GM23338 (cell line): ENCODE measurements around the gene SLC4A2. TPM values are rescaled to one million over a fixed set of nuclear protein-coding genes. Genes with fewer than 3 reads are reported as not detected.

ENCODE experiments used
- ATAC-seq: fragments of 200-7000 bp; cut with Tn5 transposase; 3 replicates; pipeline ENCODE4 v1.9.1; 2020
- DNase-seq: peaks from one replicate; pipeline ENCODE4 v3.0.0-alpha.2; 2015; ENCODE audit warnings: low spot score
- H2AFZ ChIP-seq: fragments of 200-600 bp; sonication (generic); 2 replicates; pipeline ENCODE4 v1.8.0; 2016; ENCODE audit warnings: antibody characterized with exemption, mild to moderate bottlenecking, moderate library complexity
- H3F3A ChIP-seq: fragments of 200-600 bp; sonication (generic); replicated peaks from 2 replicates; pipeline ENCODE4 v1.8.0; 2017; ENCODE audit warnings: antibody characterized with exemption, mixed run types, low read depth
- H3K27ac ChIP-seq: fragments of 200-600 bp; sonication (generic); 2 replicates; pipeline ENCODE4 v1.6.1; 2016; ENCODE audit warnings: low read depth
- H3K27me3 ChIP-seq: fragments of 200-600 bp; sonication (generic); 2 replicates; pipeline ENCODE4 v1.8.0; 2016; ENCODE audit warnings: mild to moderate bottlenecking, mixed run types, moderate library complexity; ENCODE audit not compliant: insufficient read depth
- H3K36me3 ChIP-seq: fragments of 200-600 bp; sonication (generic); 2 replicates; pipeline ENCODE4 v1.8.0; 2016; ENCODE audit warnings: mild to moderate bottlenecking; ENCODE audit not compliant: insufficient read depth
- H3K4me1 ChIP-seq: fragments of 200-600 bp; sonication (generic); 2 replicates; pipeline ENCODE4 v1.8.0; 2016; ENCODE audit warnings: mild to moderate bottlenecking, moderate library complexity; ENCODE audit not compliant: insufficient read depth
- H3K4me2 ChIP-seq: fragments of 200-600 bp; sonication (generic); 2 replicates; pipeline ENCODE4 v1.7.1; 2017; ENCODE audit warnings: mixed run types
- H3K4me3 ChIP-seq: fragments of 200-600 bp; sonication (generic); 2 replicates; pipeline ENCODE4 v1.6.1; 2016; ENCODE audit warnings: mixed run types
- H3K79me2 ChIP-seq: fragments of 200-600 bp; sonication (generic); replicated peaks from 2 replicates; pipeline ENCODE4 v1.8.0; 2017; ENCODE audit warnings: mild to moderate bottlenecking; ENCODE audit not compliant: insufficient read depth
- H3K9me2 ChIP-seq: fragments of 200-600 bp; sonication (generic); 2 replicates; pipeline ENCODE4 v1.8.0; 2017; ENCODE audit not compliant: insufficient read depth
- H4K20me1 ChIP-seq: fragments of 200-600 bp; sonication (generic); replicated peaks from 2 replicates; pipeline ENCODE4 v1.8.0; 2017; ENCODE audit warnings: mild to moderate bottlenecking; ENCODE audit not compliant: insufficient read depth
- H3K27ac Mint-ChIP-seq: 2 replicates; pipeline ENCODE4 v1.8.0; 2020; ENCODE audit warnings: inconsistent platforms, mild to moderate bottlenecking, moderate library complexity, mixed read lengths
- H3K27me3 Mint-ChIP-seq: 3 replicates; pipeline ENCODE4 v1.8.0; 2022; ENCODE audit warnings: low read depth, mild to moderate bottlenecking, moderate library complexity, mixed read lengths, inconsistent platforms; ENCODE audit not compliant: insufficient read depth, poor library complexity
- H3K36me3 Mint-ChIP-seq: 3 replicates; pipeline ENCODE4 v1.8.0; 2021; ENCODE audit warnings: low read depth, mild to moderate bottlenecking, inconsistent platforms, moderate library complexity, mixed read lengths
- H3K4me1 Mint-ChIP-seq: 3 replicates; pipeline ENCODE4 v1.8.0; 2020; ENCODE audit warnings: mild to moderate bottlenecking, inconsistent platforms, mixed read lengths
- H3K4me3 Mint-ChIP-seq: 3 replicates; pipeline ENCODE4 v1.8.0; 2021; ENCODE audit warnings: moderate library complexity, mild to moderate bottlenecking, inconsistent platforms, mixed read lengths
- H3K9me3 Mint-ChIP-seq: 3 replicates; pipeline ENCODE4 v1.8.0; 2020; ENCODE audit warnings: moderate library complexity, mild to moderate bottlenecking, inconsistent platforms, mixed read lengths
- CREB1 ChIP-seq: fragments of 250-450 bp; sonication (Bioruptor Pico); IDR thresholded peaks from 2 replicates; pipeline ENCODE4 v1.5.0; 2020; ENCODE audit warnings: low read depth, mild to moderate bottlenecking, moderate library complexity
- CTCF ChIP-seq, 2 experiments: fragments of 200-600 bp in 1 of 2; sonication (generic) in 1 of 2; conservative IDR thresholded peaks; 2 replicates each; pipeline versions ENCODE4 v1.5.1 to v1.6.1; 2016 to 2017; ENCODE audit warnings: antibody characterized with exemption in 2 of 2, low read depth in 2 of 2, mild to moderate bottlenecking in 2 of 2, moderate library complexity in 1 of 2
- ETS1 ChIP-seq: IDR thresholded peaks from 2 replicates; pipeline ENCODE4 v1.6.1; 2016; ENCODE audit warnings: antibody characterized with exemption
- EZH2 ChIP-seq: fragments of 200-600 bp; sonication (generic); IDR thresholded peaks from one replicate; pipeline ENCODE4 v1.8.0; 2017; ENCODE audit warnings: antibody characterized with exemption, mild to moderate bottlenecking, low read depth; ENCODE audit not compliant: unreplicated experiment
- JUNB ChIP-seq: IDR thresholded peaks from one replicate; pipeline ENCODE4 v1.6.1; 2016; ENCODE audit warnings: antibody characterized with exemption; ENCODE audit not compliant: unreplicated experiment
- NANOG ChIP-seq: IDR thresholded peaks from 2 replicates; pipeline ENCODE4 v1.6.1; 2016; ENCODE audit warnings: antibody characterized with exemption, borderline replicate concordance
- POLR2AphosphoS5 ChIP-seq: IDR thresholded peaks from 2 replicates; pipeline ENCODE4 v1.6.1; 2016; ENCODE audit warnings: antibody characterized with exemption, low read depth
- REST ChIP-seq: IDR thresholded peaks from one replicate; pipeline ENCODE4 v1.6.1; 2018; ENCODE audit warnings: antibody characterized with exemption; ENCODE audit not compliant: unreplicated experiment
- STAT1 ChIP-seq: IDR thresholded peaks from one replicate; pipeline ENCODE4 v1.6.1; 2016; ENCODE audit warnings: antibody characterized with exemption; ENCODE audit not compliant: unreplicated experiment
- ZNF114 ChIP-seq: fragments of 250-450 bp; sonication (Bioruptor Pico); IDR thresholded peaks from 2 replicates; pipeline ENCODE4 v1.5.0; 2020; ENCODE audit warnings: mild to moderate bottlenecking, moderate library complexity
- ZNF331 ChIP-seq: fragments of 250-450 bp; sonication (Bioruptor Pico); IDR thresholded peaks from 2 replicates; pipeline ENCODE4 v1.5.0; 2020; ENCODE audit warnings: low read depth, mild to moderate bottlenecking, moderate library complexity
- polyA plus RNA-seq: library from polyadenylated mRNA; unstranded; fragments of >200 nt; fragmentation: Nextera tagmentation; extraction: Ambion mirVana; gene quantifications from 2 replicates; pipeline ENCODE4 v1.2.1, GENCODE V29; 2016
- total RNA-seq: library from RNA; depleted of rRNA; stranded (reverse); fragments of >200 nt; shearing (Covaris generic); gene quantifications from 2 replicates; pipeline ENCODE4 v1.2.3, GENCODE V29; 2014

Gene SLC4A2
- total and polyA plus RNA-seq, 2 experiments from 2014 or later = 64.8 to 106 TPM

- peaks cover 7% of the 10 kb centered on the region for H3K36me3 Mint-ChIP-seq
- peaks cover 37% of the 10 kb centered on the region for H3K4me1 Mint-ChIP-seq
- Histone ChIP-seq H2AFZ (peak overlapping the region; percentile 95), H3K9me2 (no peaks in the 10 kb centered on the region), H3K4me1 (peaks cover 20% of the 10 kb centered on the region), H3K4me3 (peak overlapping the region; percentile 75), H3K27ac (no peak overlapping the region), H3K27me3 (peaks cover 38% of the 10 kb centered on the region), H3F3A (0 out of 2 replicates have a peak, but pooled peaks cover 9% of the 10 kb centered on the region), H4K20me1 (no peaks in the 10 kb centered on the region), H3K36me3 (no peaks in the 10 kb centered on the region), H3K4me2 (peak overlapping the region; percentile 88), H3K79me2 (no peaks in the 10 kb centered on the region)
- H3K27me3 Mint-ChIP-seq = peaks cover 47% of the 10 kb centered on the region
- ATAC-seq (peak; percentile 31), DNase-seq (peak; percentile 99)
- peak overlapping the region; percentile 36; the same call in 1 of the 2 replicates for H3K27ac Mint-ChIP-seq
- H3K4me3 Mint-ChIP-seq = peak overlapping the region; percentile 77
- TF ChIP-seq CTCF (conservative IDR thresholded peaks at IDR 0.05; ENCODE audit: low read depth in 2 of 2) = peak in 1 of 2 experiments; percentile 42; a peak in 2 of 4 replicates
- peak; percentile 79 for TF ChIP-seq POLR2AphosphoS5
- peak; percentile 93 for TF ChIP-seq CREB1 (CRISPR knock-in tag)
- TF ChIP-seq REST = no peak
- no peak for TF ChIP-seq ETS1
- H3K9me3 Mint-ChIP-seq = no peaks in the 10 kb centered on the region; the same call in 2 of the 3 replicates
Measured at GRCh38 chr7:151013733-151014497, 45.5 kb upstream of the SLC4A2 start.

GRCh38 chr7:151014950-151015349 is 44.4 kb upstream of the SLC4A2 start:
- DNase-seq (no peak), ATAC-seq (no peak)
- peaks cover 49% of the 10 kb centered on the region for H3K27me3 ChIP-seq
- peaks cover 22% of the 10 kb centered on the region for H3K4me1 ChIP-seq
- no peaks in the 10 kb centered on the region for H4K20me1 ChIP-seq
- H3K27ac ChIP-seq = no peak overlapping the region
- Mint-ChIP-seq H3K4me3 (peak overlapping the region; percentile 24; the same call in 2 of the 3 replicates), H3K4me1 (peaks cover 40% of the 10 kb centered on the region), H3K36me3 (peaks cover 8% of the 10 kb centered on the region), H3K27me3 (peaks cover 57% of the 10 kb centered on the region), H3K27ac (no peak overlapping the region), H3K9me3 (peaks cover 4% of the 10 kb centered on the region; the same call in 2 of the 3 replicates)
- H3K9me2 ChIP-seq = no peaks in the 10 kb centered on the region
- H3K4me3 ChIP-seq = no peak overlapping the region
- H3K4me2 ChIP-seq = no peak overlapping the region
- H2AFZ ChIP-seq = no peak overlapping the region
- no peaks in the 10 kb centered on the region for H3K79me2 ChIP-seq
- H3K36me3 ChIP-seq = no peaks in the 10 kb centered on the region; the same call in 1 of the 2 replicates
- peaks cover 9% of the 10 kb centered on the region; the same call in 1 of the 2 replicates for H3F3A ChIP-seq
- TF ChIP-seq ZNF114 (CRISPR knock-in tag) (no peak), POLR2AphosphoS5 (no peak), JUNB (no peak), REST (no peak), NANOG (no peak), EZH2 (no peak), ZNF331 (CRISPR knock-in tag) (no peak), CREB1 (CRISPR knock-in tag) (no peak), ETS1 (no peak), STAT1 (no peak)
